ENCODE data around the gene PARP12. TPM values are rescaled to one million over a fixed set of nuclear protein-coding genes. Genes with fewer than 3 reads are reported as not detected.

Gene PARP12
- total and polyA plus RNA-seq, 9 of the 15 experiments (the other 6 are each of a cell fraction or from before 2014, with no cell fraction given) = 4.6 to 40.4 (median 23.5) TPM

GRCh38 chr7:140027858-140028257 lies 34.9 kb downstream of the PARP12 start:
- Histone ChIP-seq H4K20me1 (replicated peaks; ENCODE audit: control insufficient read depth, insufficient read depth, low read length) (no peaks in the 10 kb centered on the region), H3K36me3 (ENCODE audit: control insufficient read depth, insufficient read depth, low read length) (peaks cover 10% of the 10 kb centered on the region; the same call in 1 of the 3 replicates), H3K4me2 (ENCODE audit: insufficient read depth, low read length) (no peak overlapping the region), H3K9me3 (replicated peaks; ENCODE audit: control insufficient read depth, insufficient read depth, low read depth, low read length) (no peaks in the 10 kb centered on the region), H3K4me1 (replicated peaks in 1 of 2; ENCODE audit: control insufficient read depth in 2 of 2, insufficient read depth in 2 of 2, low read length in 2 of 2) (no peaks in the 10 kb centered on the region), H3K27ac (ENCODE audit: extremely low read depth, low read depth, low read length) (no peak overlapping the region), H3K79me2 (ENCODE audit: control insufficient read depth, insufficient read depth, low read length) (no peaks in the 10 kb centered on the region), H3K9me1 (ENCODE audit: control insufficient read depth, insufficient read depth, low read length) (no peaks in the 10 kb centered on the region), H2AFZ (ENCODE audit: low read depth, low read length) (no peak overlapping the region), H3K27me3 (ENCODE audit: control insufficient read depth in 2 of 2, insufficient read depth in 2 of 2, low read length in 2 of 2) (no peaks in the 10 kb centered on the region), H3K9ac (ENCODE audit: insufficient read depth in 1 of 2, low read depth in 2 of 2, low read length in 2 of 2) (peak overlapping the region in 1 of 2 experiments; percentile 26; a peak in 1 of 4 replicates), H3K4me3 (no peak overlapping the region)
- WGBS (ENCODE audit: insufficient coverage, low coverage, missing lambda C conversion rate) = 60% methylated on average over 9 of the region's 9 CpGs
- ChIA-PET CTCF (ENCODE audit: low intra/inter-chr PET ratio) (interaction anchor here (0.6 kb wide), 1 partner anchor 281 kb away, joined by 3 read pairs; no protein-coding TSS in a partner anchor), POLR2A (no interaction called here)
- TF ChIP-seq MYNN (IDR thresholded peaks at IDR 0.05) (no peak), MYNN (CRISPR knock-in tag; IDR thresholded peaks at IDR 0.05) (no peak), ZBTB26 (CRISPR knock-in tag; IDR thresholded peaks at IDR 0.05) (no peak), U2AF1 (optimal IDR thresholded peaks at IDR 0.05; ENCODE audit: low read depth, low read length) (no peak), EWSR1 (IDR thresholded peaks at IDR 0.05; ENCODE audit: borderline replicate concordance, low read depth, partially characterized antibody) (no peak), ZNF232 (CRISPR knock-in tag; IDR thresholded peaks at IDR 0.05) (no peak), ZBTB5 (IDR thresholded peaks at IDR 0.05) (no peak), ARID1B (IDR thresholded peaks at IDR 0.05) (no peak), NCOA1 (IDR thresholded peaks at IDR 0.05; ENCODE audit: low read depth) (no peak), SMAD1 (IDR thresholded peaks at IDR 0.05; ENCODE audit: low read depth, low read length, partially characterized antibody) (no peak)
- intact Hi-C loops (cut with micrococcal nuclease) (no loop called here), in situ Hi-C loops (cut with MboI) (no loop called here)
- DNase-seq (ENCODE audit: extremely low read depth in 1 of 4, low spot score in 3 of 4) (no peak), FAIRE-seq (no peak), ATAC-seq (no peak)
- BruUV-seq (replicated peaks) = no TSS peak

Data from K562 (cell line).